Kasumi-1 (cell line): ENCODE measurements around the gene TACC2.

Experiments
- DNase-seq, 2 experiments: peaks; one replicate each; lab custom pipeline; 2025; lab: John Stamatoyannopoulos, UW

TACC2 gene

GRCh38 chr10:122165484-122166276, 176.7 kb downstream of the TACC2 start:
- no peak for DNase-seq

- DNase-seq: no peak
These were observed 179.1 kb downstream of the TACC2 start for GRCh38 chr10:122168101-122168500.

- DNase-seq: no peak
These were observed 179.8 kb downstream of the TACC2 start for GRCh38 chr10:122168598-122169394.

- DNase-seq: no peak
These were observed 181.8 kb downstream of the TACC2 start for GRCh38 chr10:122170802-122171201.

GRCh38 chr10:122171302-122172075, 182.5 kb downstream of the TACC2 start:
- DNase-seq: no peak

GRCh38 chr10:122172361-122173008, 183.5 kb downstream of the TACC2 start:
- DNase-seq: no peak

- no peak for DNase-seq
These were observed 184.4 kb downstream of the TACC2 start for GRCh38 chr10:122173337-122173736.

- DNase-seq: no peak
These were observed 184.9 kb downstream of the TACC2 start for GRCh38 chr10:122173766-122174435.

- no peak for DNase-seq
These were observed 187.6 kb downstream of the TACC2 start for GRCh38 chr10:122176232-122177213.

GRCh38 chr10:122178655-122179054, 189.7 kb downstream of the TACC2 start:
- no peak for DNase-seq

GRCh38 chr10:122181041-122181732, 192.2 kb downstream of the TACC2 start:
- DNase-seq: no peak

- DNase-seq: no peak
These were observed 192.9 kb downstream of the TACC2 start for GRCh38 chr10:122181876-122182275.

- DNase-seq: no peak
These were observed 193.3 kb downstream of the TACC2 start for GRCh38 chr10:122182308-122182707.

- DNase-seq: no peak
These were observed 195.3 kb downstream of the TACC2 start for GRCh38 chr10:122184254-122184653.

GRCh38 chr10:122185643-122186042, 196.7 kb downstream of the TACC2 start:
- DNase-seq: no peak

- DNase-seq: no peak
These were observed 198.2 kb downstream of the TACC2 start for GRCh38 chr10:122186816-122187810.

GRCh38 chr10:122188706-122189105, 199.7 kb downstream of the TACC2 start:
- DNase-seq: no peak

- DNase-seq: no peak
These were observed 200.2 kb downstream of the TACC2 start for GRCh38 chr10:122189185-122189584.
